T-cell (primary cell): ENCODE data around the gene SIPA1. TPM values are rescaled to one million over a fixed set of nuclear protein-coding genes. Genes with fewer than 3 reads are reported as not detected.

Experiments
- ATAC-seq, 4 experiments: fragments of 200-7000 bp in 3 of 4; fragments of 150-1000 bp in 1 of 4; cut with Tn5 transposase; replicated peaks in 1 of 4; 1 replicate in 3 of 4; 2 replicates in 1 of 4; pipeline ENCODE4 v1.10.0; 2021; ENCODE audit warnings: moderate library complexity in 3 of 4, mild to moderate bottlenecking in 2 of 4, moderate number of reproducible peaks in 1 of 4
- CTCF ChIA-PET, 2 donors: fragments of 300-600 bp; sonication (Branson Sonifier 250); formaldehyde crosslinking; loops; one replicate each; lab custom pipeline; 2022; ENCODE audit warnings: antibody characterized with exemption in 2 of 2; lab: Charles Lee
- POLR2A ChIA-PET, 2 donors: fragments of 300-600 bp; sonication (Branson Sonifier 250); formaldehyde crosslinking; loops; one replicate each; lab custom pipeline; 2022; ENCODE audit warnings: antibody characterized with exemption in 2 of 2; lab: Charles Lee
- DNase-seq, 35 experiments: peaks; one replicate each; pipeline versions ENCODE4 v3.0.0 to v3.0.0-alpha.2; 2013 to 2023
- H3K27ac ChIP-seq: one replicate; pipeline ENCODE4 v1.5.1; 2013; ENCODE audit warnings: low read length
- H3K27me3 ChIP-seq, 2 experiments: replicated peaks in 1 of 2; 1 replicate in 1 of 2; 2 replicates in 1 of 2; pipeline versions ENCODE4 v1.6.1 to v1.7.0; 2013; ENCODE audit warnings: low read length in 1 of 2, mixed read lengths in 1 of 2; ENCODE audit not compliant: control insufficient read depth in 2 of 2, insufficient read depth in 2 of 2; ENCODE audit errors: extremely low read depth in 1 of 2
- H3K36me3 ChIP-seq, 2 donors: 1 replicate in 1 of 2; 2 replicates in 1 of 2; pipeline versions ENCODE4 v1.6.1 to v1.7.0; 2013; ENCODE audit warnings: low read length in 1 of 2; ENCODE audit not compliant: control insufficient read depth in 2 of 2, insufficient read depth in 1 of 2; ENCODE audit errors: extremely low read depth in 1 of 2
- H3K4me1 ChIP-seq, 2 experiments: 1 replicate in 1 of 2; 2 replicates in 1 of 2; pipeline versions ENCODE4 v1.6.1 to v1.7.0; 2013; ENCODE audit warnings: low read length in 2 of 2, mixed read lengths in 1 of 2; ENCODE audit not compliant: insufficient read depth in 2 of 2, control insufficient read depth in 1 of 2; ENCODE audit errors: extremely low read depth in 1 of 2
- H3K4me3 ChIP-seq, 2 donors: 1 replicate in 1 of 2; 2 replicates in 1 of 2; pipeline versions ENCODE4 v1.5.1 to v1.7.0; 2013; ENCODE audit warnings: mild to moderate bottlenecking in 2 of 2, low read length in 1 of 2, moderate library complexity in 1 of 2; ENCODE audit not compliant: control insufficient read depth in 1 of 2; ENCODE audit errors: extremely low read depth in 1 of 2
- H3K9me3 ChIP-seq: 2 replicates; pipeline ENCODE4 v1.7.0; 2013
- H3K27ac Mint-ChIP-seq, 2 donors: one replicate each; pipeline ENCODE4 v1.8.0; 2020 to 2021; ENCODE audit warnings: mild to moderate bottlenecking in 2 of 2, mixed read lengths in 2 of 2
- H3K27me3 Mint-ChIP-seq, 2 donors: one replicate each; pipeline ENCODE4 v1.8.0; 2021 to 2022; ENCODE audit warnings: mixed read lengths in 2 of 2
- H3K36me3 Mint-ChIP-seq: one replicate; pipeline ENCODE4 v1.8.0; 2021; ENCODE audit warnings: mixed read lengths
- H3K4me1 Mint-ChIP-seq, 3 donors: one replicate each; pipeline ENCODE4 v1.8.0; 2020 to 2022; ENCODE audit warnings: mixed read lengths in 3 of 3, mild to moderate bottlenecking in 1 of 3
- H3K4me3 Mint-ChIP-seq, 3 donors: one replicate each; pipeline ENCODE4 v1.8.0; 2020 to 2022; ENCODE audit warnings: mild to moderate bottlenecking in 3 of 3, mixed read lengths in 3 of 3, moderate library complexity in 3 of 3
- H3K9me3 Mint-ChIP-seq, 3 donors: one replicate each; pipeline ENCODE4 v1.8.0; 2020 to 2022; ENCODE audit warnings: mixed read lengths in 3 of 3
- WGBS: methylation state at CpG from one replicate; pipeline ENCODE4 v1.1.5; 2013; ENCODE audit warnings: missing lambda C conversion rate; ENCODE audit not compliant: insufficient coverage; 5-methylcytosine and 5-hydroxymethylcytosine counted together
- total RNA-seq, 35 experiments: library from RNA in 6 of 35; stranded (reverse) in 6 of 35; fragments of 120-200 nt in 1 of 35; gene quantifications; one replicate each; pipeline versions ENCODE4 v1.2.1 to v1.2.4 and lab custom pipeline; 2013 to 2026

The SIPA1 gene, protein sequence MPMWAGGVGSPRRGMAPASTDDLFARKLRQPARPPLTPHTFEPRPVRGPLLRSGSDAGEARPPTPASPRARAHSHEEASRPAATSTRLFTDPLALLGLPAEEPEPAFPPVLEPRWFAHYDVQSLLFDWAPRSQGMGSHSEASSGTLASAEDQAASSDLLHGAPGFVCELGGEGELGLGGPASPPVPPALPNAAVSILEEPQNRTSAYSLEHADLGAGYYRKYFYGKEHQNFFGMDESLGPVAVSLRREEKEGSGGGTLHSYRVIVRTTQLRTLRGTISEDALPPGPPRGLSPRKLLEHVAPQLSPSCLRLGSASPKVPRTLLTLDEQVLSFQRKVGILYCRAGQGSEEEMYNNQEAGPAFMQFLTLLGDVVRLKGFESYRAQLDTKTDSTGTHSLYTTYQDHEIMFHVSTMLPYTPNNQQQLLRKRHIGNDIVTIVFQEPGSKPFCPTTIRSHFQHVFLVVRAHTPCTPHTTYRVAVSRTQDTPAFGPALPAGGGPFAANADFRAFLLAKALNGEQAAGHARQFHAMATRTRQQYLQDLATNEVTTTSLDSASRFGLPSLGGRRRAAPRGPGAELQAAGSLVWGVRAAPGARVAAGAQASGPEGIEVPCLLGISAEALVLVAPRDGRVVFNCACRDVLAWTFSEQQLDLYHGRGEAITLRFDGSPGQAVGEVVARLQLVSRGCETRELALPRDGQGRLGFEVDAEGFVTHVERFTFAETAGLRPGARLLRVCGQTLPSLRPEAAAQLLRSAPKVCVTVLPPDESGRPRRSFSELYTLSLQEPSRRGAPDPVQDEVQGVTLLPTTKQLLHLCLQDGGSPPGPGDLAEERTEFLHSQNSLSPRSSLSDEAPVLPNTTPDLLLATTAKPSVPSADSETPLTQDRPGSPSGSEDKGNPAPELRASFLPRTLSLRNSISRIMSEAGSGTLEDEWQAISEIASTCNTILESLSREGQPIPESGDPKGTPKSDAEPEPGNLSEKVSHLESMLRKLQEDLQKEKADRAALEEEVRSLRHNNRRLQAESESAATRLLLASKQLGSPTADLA
- 100 to 1,000 TPM; 179 to 285 (median 200) TPM for total RNA-seq
- 177 TPM for total RNA-seq (2013)
- total RNA-seq (lab: John Stamatoyannopoulos, UW), result 13.0 to 326 (median 146) reads per million in 29 experiments

DNA sequence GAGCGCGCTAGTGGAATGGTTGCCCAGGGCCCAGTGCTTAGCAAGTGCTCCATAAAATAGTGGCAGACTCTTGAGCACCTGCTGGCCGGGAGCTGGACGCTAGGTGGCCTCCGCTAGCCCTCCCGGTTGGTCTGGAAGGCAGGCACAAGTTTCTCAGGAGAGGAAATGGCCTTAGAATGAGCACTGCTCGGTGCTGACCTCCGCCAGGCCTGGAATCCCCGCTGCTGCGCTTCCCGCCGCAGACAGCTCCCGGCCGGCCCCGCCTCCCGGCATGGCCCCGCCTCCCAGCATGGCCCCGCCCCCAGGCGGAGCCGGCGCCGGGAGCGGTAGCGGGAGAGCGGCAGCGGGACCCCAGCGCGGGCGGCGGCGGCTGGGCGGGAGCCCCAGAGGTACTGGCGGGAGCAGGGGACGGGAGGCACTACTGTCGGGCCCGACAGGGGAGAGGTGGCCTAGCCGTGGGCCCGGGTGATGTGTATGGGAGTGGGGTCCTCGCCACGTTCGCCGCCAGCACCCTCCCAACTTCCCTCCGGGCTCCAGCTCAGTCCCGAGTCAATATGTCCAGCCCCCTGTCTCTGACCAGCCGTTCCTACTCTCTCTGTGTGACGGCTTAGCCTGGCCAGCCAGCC, at the start of gene SIPA1:
SIPA1 (plus strand) TSS at position 308 of the 626 bp plus-strand sequence. CDS start 2,821 bp downstream, outside the sequence.
- Histone ChIP-seq H3K27me3 (no peaks in the 10 kb centered on the region), H3K4me3 (peak within 1 kb of the TSS; percentile 93 to 96), H3K36me3 (peaks cover 22 to 50% of the 10 kb centered on the region in 2 donors), H3K9me3 (no peaks in the 10 kb centered on the region), H3K27ac (peak within 1 kb of the TSS; percentile 100), H3K4me1 (peaks cover 20 to 76% of the 10 kb centered on the region in 2 experiments)
- Mint-ChIP-seq H3K9me3 (no peaks in the 10 kb centered on the region), H3K27me3 (no peaks in the 10 kb centered on the region), H3K27ac (peak within 1 kb of the TSS; percentile 94 to 96), H3K36me3 (peaks cover 8% of the 10 kb centered on the region), H3K4me1 (peaks cover 47 to 57% (median 49%) of the 10 kb centered on the region in 3 donors), H3K4me3 (peak within 1 kb of the TSS; percentile 89 to 95 (median 92))
- ChIA-PET CTCF (interaction anchor here (0.5 to 1.4 kb wide), 3 partner anchors 22 to 353 kb away, joined by 3 to 6 read pairs (median 4); partner anchors contain the start of gene PCNX3 (in 1 of the 2)), POLR2A (interaction anchor here (0.6 to 3.2 kb wide), 7 partner anchors 15 to 674 kb away, joined by 3 to 21 read pairs (median 3); partner anchors contain the start of genes PCNX3 (in 1 of the 2) and SF3B2 (in 1 of the 2))
- 5% methylated on average over 34 of the region's 46 CpGs for WGBS
- DNase-seq (peak in 34 of 35 experiments; percentile 34 to 89 (median 58)), ATAC-seq (peak; percentile 58 to 76 (median 66))

DNA sequence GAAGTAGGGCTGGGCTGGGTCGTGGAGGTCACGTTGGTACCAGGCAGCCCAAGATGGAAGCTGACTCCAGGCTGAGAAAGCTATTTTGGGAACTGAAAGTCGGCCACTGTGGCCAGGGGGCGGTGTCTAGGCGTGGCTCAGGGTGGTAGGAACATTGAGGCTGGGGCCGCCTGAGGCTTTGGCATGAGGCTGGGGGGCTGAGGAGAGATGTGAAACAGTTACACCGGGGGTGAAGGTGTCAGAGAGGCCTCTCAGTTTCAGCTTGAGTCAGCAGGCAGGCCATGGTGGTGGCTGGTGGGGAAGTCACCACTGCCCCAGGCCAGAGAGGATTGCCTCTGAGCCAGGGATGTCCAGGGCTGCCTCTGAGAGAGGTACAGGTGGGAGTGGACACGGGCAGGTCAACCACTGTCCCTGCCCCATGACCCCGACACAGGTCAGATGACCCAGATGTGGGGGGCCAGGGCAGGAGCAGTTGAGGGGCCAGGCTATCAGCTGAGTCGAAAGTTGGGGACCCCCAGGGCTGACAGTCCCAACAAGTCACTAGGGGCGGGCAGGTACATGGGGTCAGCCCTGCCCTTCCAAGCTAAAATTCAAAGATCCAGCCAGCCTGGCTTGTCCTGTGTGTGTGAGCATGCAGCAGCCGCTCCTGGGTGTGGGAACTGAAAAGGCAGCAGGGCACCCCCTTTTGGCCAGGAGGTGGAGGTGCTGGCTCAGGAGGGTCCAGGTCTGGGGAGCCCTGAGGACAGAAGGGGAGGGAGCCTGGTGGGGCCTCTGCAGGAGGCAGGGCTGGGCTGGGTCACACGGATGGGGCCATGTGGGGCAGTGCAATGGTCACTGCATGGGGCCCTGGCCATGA, 49.5 kb upstream of the SIPA1 start:
- CTCF ChIA-PET, result interaction anchor here (0.5 to 1.9 kb wide), 9 partner anchors 11 to 527 kb away, joined by 3 to 8 read pairs (median 4); partner anchors contain the start of gene EHBP1L1 (in 1 of the 2)
- peaks cover 22 to 29% (median 28%) of the 10 kb centered on the region in 3 donors for H3K4me1 Mint-ChIP-seq
- H3K27ac ChIP-seq, result peak overlapping the region; percentile 60
- H3K9me3 Mint-ChIP-seq, result no peaks in the 10 kb centered on the region
- no peak overlapping the region for H3K4me3 ChIP-seq
- peaks cover 11% of the 10 kb centered on the region for H3K36me3 Mint-ChIP-seq
- peak; percentile 52 to 87 (median 73) for DNase-seq
- H3K9me3 ChIP-seq, result no peaks in the 10 kb centered on the region
- peak overlapping the region; percentile 82 to 84 for H3K27ac Mint-ChIP-seq
- H3K27me3 ChIP-seq, result no peaks in the 10 kb centered on the region
- H3K4me1 ChIP-seq, result peaks cover 4 to 31% of the 10 kb centered on the region in 2 experiments
- peaks cover 8 to 58% of the 10 kb centered on the region in 2 donors for H3K36me3 ChIP-seq
- peak overlapping the region in 1 of 3 donors; percentile 40 for H3K4me3 Mint-ChIP-seq
- POLR2A ChIA-PET, result no interaction called here
- 15% methylated on average over 12 of the region's 13 CpGs for WGBS
- no peaks in the 10 kb centered on the region for H3K27me3 Mint-ChIP-seq
- ATAC-seq, result peak; percentile 91 to 93 (median 91)

GRCh38 chr11:65589444-65590239, 48.3 kb upstream of the SIPA1 start:
- Histone ChIP-seq H3K4me3 (no peak overlapping the region), H3K36me3 (peaks cover 3 to 49% of the 10 kb centered on the region in 2 donors), H3K9me3 (no peaks in the 10 kb centered on the region), H3K27ac (peak overlapping the region; percentile 21), H3K4me1 (peaks cover 4 to 40% of the 10 kb centered on the region in 2 experiments), H3K27me3 (no peaks in the 10 kb centered on the region)
- H3K36me3 Mint-ChIP-seq, result peaks cover 5% of the 10 kb centered on the region
- CTCF ChIA-PET, result interaction anchor here in 1 of 2 donors (0.8 to 1.0 kb wide), 2 partner anchors 48 to 50 kb away, joined by 3 to 4 read pairs; no protein-coding TSS in a partner anchor
- DNase-seq (peak in 8 of 35 experiments; percentile 22 to 57 (median 38)), ATAC-seq (peak in 1 of 4 experiments; percentile 40)
- H3K4me3 Mint-ChIP-seq, result no peak overlapping the region
- no peak overlapping the region for H3K27ac Mint-ChIP-seq
- H3K4me1 Mint-ChIP-seq, result peaks cover 27 to 34% (median 28%) of the 10 kb centered on the region in 3 donors
- POLR2A ChIA-PET, result no interaction called here
- H3K27me3 Mint-ChIP-seq, result no peaks in the 10 kb centered on the region
- WGBS, result 93% methylated on average over 3 of the region's 9 CpGs
- no peaks in the 10 kb centered on the region for H3K9me3 Mint-ChIP-seq

- Mint-ChIP-seq H3K27me3 (no peaks in the 10 kb centered on the region), H3K4me1 (peaks cover 32 to 39% (median 34%) of the 10 kb centered on the region in 3 donors), H3K36me3 (peaks cover 5% of the 10 kb centered on the region), H3K9me3 (no peaks in the 10 kb centered on the region), H3K27ac (peak overlapping the region in 1 of 2 donors; percentile 35), H3K4me3 (no peak overlapping the region)
- ChIA-PET POLR2A (no interaction called here), CTCF (interaction anchor here in 1 of 2 donors (0.6 kb wide), 1 partner anchor 26 kb away, joined by 3 read pairs; no protein-coding TSS in a partner anchor)
- Histone ChIP-seq H3K4me3 (no peak overlapping the region), H3K9me3 (no peaks in the 10 kb centered on the region), H3K36me3 (peaks cover 3 to 47% of the 10 kb centered on the region in 2 donors), H3K27me3 (no peaks in the 10 kb centered on the region), H3K27ac (no peak overlapping the region), H3K4me1 (peaks cover 4 to 47% of the 10 kb centered on the region in 2 experiments)
- ATAC-seq, result no peak
- no peak for DNase-seq
- 71% methylated on average over 4 of the region's 8 CpGs for WGBS
These were observed 47.6 kb upstream of the SIPA1 start for GRCh38 chr11:65590240-65590738.
